H7 (cell line): ENCODE results near the gene HNRNPDL. TPM values are rescaled to one million over a fixed set of nuclear protein-coding genes. Genes with fewer than 3 reads are reported as not detected.
"Not testable (repeated sequence)": the region's sequence is repeated elsewhere in the genome, so short reads cannot be mapped to it uniquely, and the experiment has no call there.

Source experiments
- DNase-seq: peaks from one replicate; pipeline ENCODE4 v3.0.0; 2012
- H3K27me3 ChIP-seq: 2 replicates; pipeline ENCODE4 v1.6.0; 2011; ENCODE audit warnings: mild to moderate bottlenecking, low read length; ENCODE audit not compliant: control insufficient read depth, insufficient read depth
- H3K36me3 ChIP-seq: replicated peaks from 2 replicates; pipeline ENCODE4 v1.5.1; 2011; ENCODE audit warnings: low read length; ENCODE audit not compliant: control insufficient read depth, insufficient read depth
- H3K4me3 ChIP-seq: 2 replicates; pipeline ENCODE4 v1.5.1; 2011; ENCODE audit warnings: low read depth, mild to moderate bottlenecking, control low read depth, low read length, moderate library complexity; ENCODE audit not compliant: insufficient read depth
- total RNA-seq: library from RNA; depleted of rRNA; stranded (reverse); fragments of >200 nt; shearing (Covaris generic); gene quantifications from 2 replicates; pipeline ENCODE4 v1.2.3, GENCODE V29; 2014; rRNA removed

HNRNPDL gene
- total RNA-seq, 1 experiment from 2014 or later: 180 TPM

DNA sequence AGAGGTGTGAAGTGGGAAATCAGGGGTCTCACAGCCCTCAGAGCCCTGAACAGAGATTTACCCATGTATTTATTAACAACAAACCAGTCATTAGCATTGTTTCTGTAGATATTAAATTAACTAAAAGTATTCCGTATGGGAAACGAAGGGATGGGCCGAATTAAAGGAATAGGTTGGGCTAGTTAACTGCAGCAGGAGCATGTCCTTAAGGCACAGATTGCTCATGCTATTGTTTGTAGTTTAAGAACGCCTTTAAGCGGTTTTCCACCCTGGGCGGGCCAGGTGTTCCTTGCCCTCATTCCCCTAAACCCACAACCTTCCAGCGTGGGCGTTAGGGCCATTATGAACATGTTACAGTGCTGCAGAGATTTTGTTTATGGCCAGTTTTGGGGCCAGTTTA lies 44.0 kb downstream of the HNRNPDL start:
- H3K36me3 ChIP-seq, H3K4me3 ChIP-seq, DNase-seq, H3K27me3 ChIP-seq: not testable (repeated sequence)

DNA sequence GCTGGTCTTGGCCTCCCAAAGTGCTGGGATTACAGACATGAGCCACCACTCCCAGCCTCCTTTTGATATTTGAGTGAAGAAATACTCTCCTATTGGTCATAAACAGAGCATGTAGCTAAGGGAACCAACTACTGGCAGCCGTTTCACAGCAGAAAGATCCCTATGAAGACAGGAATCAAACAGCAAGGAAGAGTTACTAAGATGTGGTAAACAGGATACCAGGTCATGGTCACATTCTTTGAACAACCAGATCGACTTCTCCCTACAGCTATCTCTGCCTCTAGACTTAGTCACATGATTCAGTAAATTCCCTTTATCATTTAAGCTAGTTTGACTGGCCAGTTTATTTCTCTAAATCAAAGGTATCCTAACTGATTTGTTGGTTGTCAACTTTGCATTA lies 47.5 kb downstream of the HNRNPDL start:
- Histone ChIP-seq H3K27me3 (no peaks in the 10 kb centered on the region), H3K36me3 (no peaks in the 10 kb centered on the region), H3K4me3 (no peak overlapping the region)
- no peak for DNase-seq

DNA sequence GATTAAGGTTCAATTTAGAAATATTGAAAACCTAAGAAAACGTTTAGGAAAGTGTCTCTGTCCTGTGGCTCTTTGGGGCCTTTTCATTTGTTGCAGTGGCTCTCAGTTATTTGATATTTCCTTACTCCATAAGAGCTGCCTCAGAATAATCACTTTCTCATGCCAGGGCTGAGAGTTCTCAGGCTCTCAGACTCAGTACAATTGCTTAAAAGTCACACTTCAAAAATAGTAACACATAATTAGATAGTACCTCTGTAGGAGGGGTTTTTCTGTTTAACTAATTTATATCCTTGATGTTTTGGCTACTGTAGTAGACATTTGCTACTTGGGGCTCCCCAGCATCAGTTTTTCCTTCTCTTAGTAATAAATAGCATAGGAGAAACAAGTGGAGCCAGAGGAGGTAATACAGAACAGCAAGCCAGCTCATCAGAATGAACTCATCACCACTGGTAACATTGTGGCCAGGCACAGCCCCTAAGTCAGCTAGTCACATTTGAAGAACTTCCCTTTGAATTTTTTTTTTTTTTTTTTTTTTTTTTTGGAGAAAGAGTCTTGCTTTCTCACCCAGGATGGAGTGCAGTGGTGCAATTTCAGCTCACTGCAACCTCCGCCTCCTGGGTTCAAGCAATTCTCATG lies 48.5 kb downstream of the HNRNPDL start:
- Histone ChIP-seq H3K4me3 (no peak overlapping the region), H3K27me3 (no peaks in the 10 kb centered on the region), H3K36me3 (no peaks in the 10 kb centered on the region)
- DNase-seq: no peak

DNA sequence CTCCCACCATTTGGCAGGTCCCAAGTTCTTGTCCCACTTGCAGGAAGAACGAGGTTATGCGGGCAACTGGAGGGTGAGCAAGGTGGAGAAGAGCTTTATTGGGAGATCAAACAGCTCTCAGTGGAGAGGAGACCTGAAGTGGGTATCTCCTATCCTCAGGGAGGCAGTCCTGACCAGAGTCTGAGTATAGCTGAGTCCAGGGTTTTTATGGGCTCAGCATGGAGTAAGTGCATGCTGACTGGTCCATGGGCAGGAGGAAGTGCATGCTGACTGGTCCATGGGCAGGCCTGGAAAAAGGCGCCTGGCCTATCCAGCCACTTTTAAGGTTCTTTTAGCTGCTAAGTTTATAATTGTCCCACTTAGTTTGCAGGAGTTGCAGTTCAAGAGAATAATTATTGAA lies 49.0 kb downstream of the HNRNPDL start:
- no peaks in the 10 kb centered on the region for H3K36me3 ChIP-seq
- H3K27me3 ChIP-seq: no peaks in the 10 kb centered on the region
- no peak for DNase-seq
- H3K4me3 ChIP-seq: no peak overlapping the region

DNA sequence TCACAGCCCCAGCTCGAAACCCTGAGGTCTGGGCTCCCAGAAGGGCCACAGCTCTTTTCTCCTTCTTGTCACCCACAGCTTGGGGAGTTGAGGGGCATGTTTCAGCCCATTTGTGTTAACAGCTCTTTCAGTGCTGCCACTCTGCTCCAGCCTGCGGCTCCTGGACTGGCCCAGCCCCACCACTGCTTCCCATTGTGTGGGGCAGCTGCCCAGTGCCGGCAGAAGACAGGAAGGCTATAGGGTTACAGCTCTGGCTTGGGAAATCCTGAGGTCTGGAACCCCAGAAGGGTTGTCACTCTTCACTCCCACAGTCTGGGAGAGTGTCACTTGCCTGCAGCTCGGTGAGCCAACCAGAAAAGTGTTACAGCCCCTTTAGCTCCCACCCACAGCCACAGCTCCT lies 49.4 kb downstream of the HNRNPDL start:
- no peaks in the 10 kb centered on the region for H3K36me3 ChIP-seq

DNA sequence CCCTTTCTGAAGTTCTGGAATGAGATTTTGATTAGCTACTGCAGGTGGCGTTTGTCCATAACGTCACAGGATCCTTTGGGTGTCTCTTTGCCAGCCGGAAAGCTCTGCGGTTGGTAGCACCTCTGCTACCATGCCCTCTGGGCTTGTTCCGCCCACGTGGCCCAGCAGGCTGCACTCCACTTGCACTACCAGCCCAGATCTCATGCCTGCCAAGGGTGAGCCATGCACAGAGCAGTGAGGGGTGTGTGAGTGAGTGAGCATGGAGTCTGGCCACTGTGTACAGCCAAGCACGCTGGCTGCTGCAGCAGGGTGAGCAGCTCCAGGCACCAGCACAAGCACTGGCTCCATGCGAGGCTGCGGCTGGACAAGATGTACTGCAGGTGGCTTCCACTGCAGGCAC lies 49.9 kb downstream of the HNRNPDL start:
- DNase-seq: no peak
- Histone ChIP-seq H3K36me3 (no peaks in the 10 kb centered on the region), H3K4me3 (no peak overlapping the region), H3K27me3 (no peaks in the 10 kb centered on the region)

More for the DNA sequence above, 49.4 kb downstream of the HNRNPDL start:
- DNase-seq: no peak
- H3K27me3 ChIP-seq: no peaks in the 10 kb centered on the region
- H3K4me3 ChIP-seq: no peak overlapping the region

DNA sequence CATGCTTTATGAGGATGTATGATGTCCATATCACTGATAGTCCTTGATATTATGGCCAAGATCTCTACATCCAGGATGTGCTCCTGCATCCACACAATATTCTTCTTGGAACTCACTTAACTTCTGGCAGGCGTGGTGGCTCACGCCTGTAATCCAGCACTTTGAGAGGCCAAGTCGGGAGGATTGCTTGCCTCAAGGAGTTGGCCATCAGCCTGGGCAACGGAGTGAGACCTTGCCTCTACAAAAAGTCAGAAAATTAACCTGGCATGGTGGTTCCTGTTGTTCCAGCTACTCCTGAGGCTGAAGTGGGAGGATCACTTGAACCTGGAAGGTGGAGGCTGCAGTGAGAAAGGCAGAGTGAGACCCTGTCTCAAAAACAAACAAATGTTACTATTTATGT lies 54.2 kb downstream of the HNRNPDL start:
- Histone ChIP-seq H3K4me3 (no peak overlapping the region; the same call in 1 of the 2 replicates), H3K36me3 (no peaks in the 10 kb centered on the region), H3K27me3 (no peaks in the 10 kb centered on the region)
- DNase-seq: no peak

DNA sequence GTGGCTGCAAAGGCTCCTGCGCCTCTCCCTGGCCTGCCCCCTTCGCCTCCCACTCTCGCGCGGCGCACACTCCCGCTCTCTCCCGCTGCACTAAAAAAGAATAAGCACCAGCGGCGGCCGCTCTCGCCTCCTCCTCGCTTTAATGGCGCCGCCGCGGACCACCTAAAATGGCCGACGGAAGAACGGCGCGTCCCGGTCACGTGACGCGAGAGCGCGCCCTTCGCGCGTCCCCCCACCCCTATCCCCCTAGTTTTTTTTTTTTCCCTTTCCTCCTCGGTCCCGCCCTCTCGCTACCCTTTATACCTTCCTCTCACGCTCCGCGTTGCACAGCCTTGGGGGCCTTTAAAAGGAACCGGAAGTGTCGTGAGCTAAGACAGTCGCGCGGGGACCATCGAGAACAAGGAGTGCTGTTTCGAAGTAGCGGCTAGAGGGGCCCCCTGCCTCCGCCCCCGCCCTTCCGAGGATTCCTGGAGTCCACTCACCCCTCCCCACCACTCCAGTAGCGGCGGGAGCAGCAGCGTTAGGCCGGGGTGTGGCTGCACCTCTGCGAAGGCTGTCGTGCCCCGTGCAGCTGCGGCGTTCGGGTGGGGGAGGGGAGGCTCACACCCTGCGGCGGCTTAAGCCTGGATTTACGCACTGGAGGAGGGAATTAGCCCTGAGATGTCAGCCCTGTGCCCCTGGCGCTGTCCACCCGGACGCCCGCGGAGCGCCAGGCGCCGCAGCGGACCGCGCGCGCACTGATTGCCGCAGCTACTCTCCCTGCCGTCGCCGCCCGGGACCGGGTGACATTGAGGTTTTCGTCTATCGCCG lies 56.2 kb downstream of the HNRNPDL start, which contains the start of gene HNRNPD:
HNRNPD (minus strand) TSS at position 176 of the 810 bp plus-strand sequence. CDS start 313 bp downstream, outside the sequence.
- peak; percentile 96 for DNase-seq
- peak within 1 kb of the TSS; percentile 100 for H3K4me3 ChIP-seq
- no peaks in the 10 kb centered on the region for H3K36me3 ChIP-seq
- H3K27me3 ChIP-seq: no peaks in the 10 kb centered on the region

DNA sequence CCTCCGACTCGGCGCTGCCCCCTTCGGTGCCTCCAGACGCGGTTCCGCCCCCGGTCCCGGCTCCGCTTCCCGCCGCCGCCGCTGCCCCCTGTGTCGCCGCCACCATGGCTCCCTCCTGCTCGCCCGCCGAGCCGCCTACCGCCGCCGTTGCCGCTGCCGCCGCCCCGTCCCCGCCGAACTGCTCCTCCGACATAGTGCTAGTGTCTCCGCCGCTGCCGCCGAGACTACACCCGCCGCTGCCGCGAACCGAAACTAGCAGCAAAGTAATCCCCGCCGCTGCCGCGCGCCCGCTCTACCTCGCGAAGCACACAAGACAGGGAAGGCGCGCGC lies 56.8 kb downstream of the HNRNPDL start:
- peak overlapping the region; percentile 100 for H3K4me3 ChIP-seq
- peaks cover 2% of the 10 kb centered on the region; the same call in 1 of the 2 replicates for H3K36me3 ChIP-seq
- H3K27me3 ChIP-seq: no peaks in the 10 kb centered on the region
- peak; percentile 66 for DNase-seq

Other genes starting within 250 kb of the HNRNPDL start
- 62.1 and 74.1 TPM in 2 replicates for gene HNRNPD, start 56.5 kb downstream of the HNRNPDL start, total RNA-seq
- gene ENOPH1, start 128 bp upstream of the HNRNPDL start, total RNA-seq: 96.7 and 103 TPM in 2 replicates
- gene TMEM150C, start 131.5 kb upstream of the HNRNPDL start, total RNA-seq: 2.4 and 3.3 TPM in 2 replicates